ENCODE measurements around the gene NEK2.

DNA sequence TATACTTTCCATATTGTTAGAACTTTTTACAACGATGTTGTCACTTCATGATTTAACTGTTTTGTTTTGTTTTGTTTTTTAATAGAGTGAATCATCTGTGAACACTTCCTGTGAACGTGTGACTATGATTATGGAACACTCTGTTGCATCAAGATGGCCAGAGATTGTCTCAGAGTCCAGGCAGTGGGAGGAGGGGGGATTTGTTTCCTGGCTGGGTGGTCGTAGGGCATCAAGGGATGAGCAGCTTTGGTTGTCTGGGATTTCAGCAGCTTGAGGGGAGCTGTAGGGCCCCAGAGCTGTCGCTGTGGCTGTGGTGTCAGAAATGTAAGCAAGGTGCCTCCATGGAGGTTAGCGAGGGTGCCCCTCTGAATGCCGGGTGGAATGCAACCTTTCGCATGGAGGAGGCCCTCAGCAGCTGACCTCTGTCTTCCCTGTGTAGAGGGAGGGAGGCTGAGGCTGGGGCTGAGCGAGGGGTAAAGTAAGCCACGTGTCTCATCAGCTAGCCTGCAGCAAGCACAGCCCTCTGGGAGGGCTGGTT, 21.4 kb downstream of the NEK2 start:
- TF ChIP-seq, protein P1, sequence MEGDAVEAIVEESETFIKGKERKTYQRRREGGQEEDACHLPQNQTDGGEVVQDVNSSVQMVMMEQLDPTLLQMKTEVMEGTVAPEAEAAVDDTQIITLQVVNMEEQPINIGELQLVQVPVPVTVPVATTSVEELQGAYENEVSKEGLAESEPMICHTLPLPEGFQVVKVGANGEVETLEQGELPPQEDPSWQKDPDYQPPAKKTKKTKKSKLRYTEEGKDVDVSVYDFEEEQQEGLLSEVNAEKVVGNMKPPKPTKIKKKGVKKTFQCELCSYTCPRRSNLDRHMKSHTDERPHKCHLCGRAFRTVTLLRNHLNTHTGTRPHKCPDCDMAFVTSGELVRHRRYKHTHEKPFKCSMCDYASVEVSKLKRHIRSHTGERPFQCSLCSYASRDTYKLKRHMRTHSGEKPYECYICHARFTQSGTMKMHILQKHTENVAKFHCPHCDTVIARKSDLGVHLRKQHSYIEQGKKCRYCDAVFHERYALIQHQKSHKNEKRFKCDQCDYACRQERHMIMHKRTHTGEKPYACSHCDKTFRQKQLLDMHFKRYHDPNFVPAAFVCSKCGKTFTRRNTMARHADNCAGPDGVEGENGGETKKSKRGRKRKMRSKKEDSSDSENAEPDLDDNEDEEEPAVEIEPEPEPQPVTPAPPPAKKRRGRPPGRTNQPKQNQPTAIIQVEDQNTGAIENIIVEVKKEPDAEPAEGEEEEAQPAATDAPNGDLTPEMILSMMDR (conservative IDR thresholded peaks at IDR 0.05) = no peak
- no peak for TF ChIP-seq ZFX (IDR thresholded peaks at IDR 0.05)
